Coronary artery (tissue), 2 donors: ENCODE data around the gene OLAH.

Source experiments
- DNase-seq: peaks from one replicate; pipeline ENCODE4 v3.0.0-alpha.2; 2017; ENCODE audit warnings: low spot score
- H3K27ac ChIP-seq, 2 donors: fragments of 200-600 bp; sonication (generic); one replicate each; pipeline ENCODE4 v1.5.1; 2016 to 2019
- H3K4me3 ChIP-seq: fragments of 200-600 bp; sonication (generic); 2 replicates; pipeline ENCODE4 v1.5.1; 2016; ENCODE audit warnings: mild to moderate bottlenecking, moderate library complexity
- TF ChIP-seq, protein P1 (sequence below): fragments of 200-600 bp; sonication (generic); IDR thresholded peaks from one replicate; pipeline ENCODE4 v1.5.1; 2019; ENCODE audit warnings: antibody characterized with exemption

Gene OLAH

DNA sequence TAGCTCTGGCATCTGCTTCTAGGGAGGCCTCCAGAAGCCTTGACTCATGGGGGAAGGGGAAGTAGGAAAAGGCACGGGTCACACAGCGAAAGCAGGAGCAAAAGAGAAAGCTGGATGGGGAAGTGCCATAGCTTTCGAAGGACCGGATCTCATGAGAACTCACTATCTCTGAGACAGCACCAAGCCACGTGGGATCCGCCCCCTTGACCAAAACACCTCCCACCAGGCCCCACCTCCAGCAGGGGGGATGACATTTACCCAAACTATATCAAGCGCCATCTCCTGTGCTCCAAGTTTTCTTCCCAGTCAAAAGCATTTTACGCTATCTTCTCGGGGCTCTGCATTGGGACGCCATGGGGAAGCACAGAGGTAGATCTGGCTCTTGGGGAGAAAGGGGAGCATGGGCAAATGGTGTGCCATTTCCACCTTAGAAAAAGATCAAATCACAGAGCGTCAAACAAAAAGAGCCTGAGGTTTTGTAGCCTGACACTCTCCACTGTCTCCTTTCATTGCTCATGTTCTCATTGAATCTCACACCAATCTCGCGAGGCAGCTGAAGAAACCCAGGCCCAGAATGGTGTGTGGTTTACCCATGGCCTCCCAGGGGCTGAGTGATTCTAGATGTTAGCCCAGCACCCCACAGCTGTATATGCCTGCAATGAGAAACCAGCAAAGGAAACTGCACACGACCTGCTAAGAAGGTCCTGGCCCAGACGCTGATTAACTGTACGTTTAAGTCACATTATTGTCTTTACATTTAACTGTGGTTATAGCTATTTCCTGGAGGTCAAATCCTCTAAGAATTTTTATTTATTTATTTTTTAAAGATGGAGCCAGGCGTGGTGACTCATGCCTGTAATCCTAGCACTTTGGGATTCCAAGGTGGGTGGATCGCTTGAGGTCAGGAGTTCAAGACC, 8.1 kb upstream of the OLAH start:
- Histone ChIP-seq H3K4me3 (no peak overlapping the region), H3K27ac (no peak overlapping the region)
- TF ChIP-seq, protein P1, sequence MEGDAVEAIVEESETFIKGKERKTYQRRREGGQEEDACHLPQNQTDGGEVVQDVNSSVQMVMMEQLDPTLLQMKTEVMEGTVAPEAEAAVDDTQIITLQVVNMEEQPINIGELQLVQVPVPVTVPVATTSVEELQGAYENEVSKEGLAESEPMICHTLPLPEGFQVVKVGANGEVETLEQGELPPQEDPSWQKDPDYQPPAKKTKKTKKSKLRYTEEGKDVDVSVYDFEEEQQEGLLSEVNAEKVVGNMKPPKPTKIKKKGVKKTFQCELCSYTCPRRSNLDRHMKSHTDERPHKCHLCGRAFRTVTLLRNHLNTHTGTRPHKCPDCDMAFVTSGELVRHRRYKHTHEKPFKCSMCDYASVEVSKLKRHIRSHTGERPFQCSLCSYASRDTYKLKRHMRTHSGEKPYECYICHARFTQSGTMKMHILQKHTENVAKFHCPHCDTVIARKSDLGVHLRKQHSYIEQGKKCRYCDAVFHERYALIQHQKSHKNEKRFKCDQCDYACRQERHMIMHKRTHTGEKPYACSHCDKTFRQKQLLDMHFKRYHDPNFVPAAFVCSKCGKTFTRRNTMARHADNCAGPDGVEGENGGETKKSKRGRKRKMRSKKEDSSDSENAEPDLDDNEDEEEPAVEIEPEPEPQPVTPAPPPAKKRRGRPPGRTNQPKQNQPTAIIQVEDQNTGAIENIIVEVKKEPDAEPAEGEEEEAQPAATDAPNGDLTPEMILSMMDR, result no peak
- no peak for DNase-seq

DNA sequence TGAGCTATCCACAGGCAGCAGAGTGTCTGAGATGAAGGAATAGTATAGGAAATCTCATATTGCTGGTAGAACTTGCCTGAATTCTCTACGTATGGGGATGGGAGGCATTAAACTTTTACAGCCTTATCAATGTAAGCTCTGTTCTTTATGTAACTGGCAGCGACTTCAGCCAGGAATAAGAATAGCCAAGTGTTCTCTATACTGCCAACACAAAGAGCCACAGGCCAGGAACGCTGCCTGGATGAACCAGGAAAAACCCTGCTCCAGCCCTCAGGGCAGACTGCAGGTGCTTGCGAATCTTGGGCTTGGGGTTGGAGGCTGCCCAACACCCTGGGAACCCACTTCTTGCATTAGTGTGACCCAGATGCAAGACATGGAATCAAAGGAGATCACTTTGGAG, 6.1 kb upstream of the OLAH start:
- Histone ChIP-seq H3K27ac (no peak overlapping the region), H3K4me3 (no peak overlapping the region)
- TF ChIP-seq, protein P1, result no peak
- no peak for DNase-seq

DNA sequence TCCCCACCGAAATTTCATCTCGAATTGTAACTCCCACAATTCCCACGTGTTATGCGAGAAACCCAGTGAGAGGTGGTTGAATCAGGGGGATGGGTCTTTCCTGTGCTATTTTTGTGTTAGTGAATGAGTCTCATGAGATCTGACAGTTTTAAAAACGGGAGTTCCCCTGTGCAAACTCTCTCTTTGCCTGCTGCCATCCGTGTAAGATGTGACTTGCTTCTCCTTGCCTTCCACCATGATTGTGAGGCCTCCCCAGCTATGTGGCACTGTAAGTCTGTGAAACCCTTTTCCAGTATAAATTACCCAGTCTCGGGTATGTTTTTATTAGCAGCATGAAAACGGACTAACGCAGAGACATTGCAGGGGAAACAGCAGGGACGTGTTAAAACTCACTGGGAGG, 5.3 kb upstream of the OLAH start:
- no peak overlapping the region for H3K27ac ChIP-seq
- no peak overlapping the region for H3K4me3 ChIP-seq
- DNase-seq, result no peak
- TF ChIP-seq, protein P1, result no peak

DNA sequence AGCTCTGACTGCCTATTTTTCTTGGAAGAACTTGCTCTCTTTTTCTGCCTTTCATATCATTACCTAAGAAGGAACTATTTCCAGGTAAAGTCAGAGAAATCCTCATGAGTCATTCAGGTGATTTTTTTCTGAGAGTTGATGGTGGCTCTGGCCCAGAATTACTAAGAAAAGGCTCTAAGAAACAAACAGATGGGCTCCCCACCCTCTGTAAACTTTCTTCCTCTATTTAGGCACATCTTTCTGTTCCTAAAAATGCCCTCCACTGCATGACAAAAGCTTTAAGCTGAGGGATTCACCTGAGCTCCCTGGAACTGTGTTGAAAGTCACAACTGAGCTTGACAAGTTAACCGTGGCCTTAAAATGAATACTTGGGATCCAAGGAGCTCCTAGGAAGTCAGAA, 1.6 kb downstream of the OLAH start:
- no peak for DNase-seq
- Histone ChIP-seq H3K27ac (peak overlapping the region in 1 of 2 donors; percentile 48), H3K4me3 (no peak overlapping the region)
- TF ChIP-seq, protein P1, result no peak

DNA sequence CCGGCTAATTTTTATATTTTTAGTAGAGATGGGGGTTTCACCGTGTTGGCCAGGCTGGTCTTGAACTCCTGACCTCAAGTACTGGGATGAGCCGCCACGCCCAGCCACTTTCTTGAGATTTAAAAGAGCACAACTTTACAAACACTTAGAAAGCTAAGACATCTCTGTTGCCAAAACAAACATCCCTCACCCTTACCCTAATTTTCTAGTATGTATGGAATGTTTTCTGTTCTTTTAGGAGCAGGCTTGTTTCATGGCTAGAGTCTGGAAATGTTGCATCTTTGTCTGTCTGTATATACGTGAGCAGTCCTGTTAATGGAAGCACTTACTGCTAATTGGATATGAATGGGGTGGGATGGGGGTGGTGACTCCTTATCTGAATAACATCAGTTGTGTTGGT, 2.9 kb downstream of the OLAH start:
- peak; percentile 77 for DNase-seq
- TF ChIP-seq, protein P1, result no peak
- Histone ChIP-seq H3K4me3 (peak overlapping the region; percentile 37), H3K27ac (peak overlapping the region; percentile 67 to 76)

DNA sequence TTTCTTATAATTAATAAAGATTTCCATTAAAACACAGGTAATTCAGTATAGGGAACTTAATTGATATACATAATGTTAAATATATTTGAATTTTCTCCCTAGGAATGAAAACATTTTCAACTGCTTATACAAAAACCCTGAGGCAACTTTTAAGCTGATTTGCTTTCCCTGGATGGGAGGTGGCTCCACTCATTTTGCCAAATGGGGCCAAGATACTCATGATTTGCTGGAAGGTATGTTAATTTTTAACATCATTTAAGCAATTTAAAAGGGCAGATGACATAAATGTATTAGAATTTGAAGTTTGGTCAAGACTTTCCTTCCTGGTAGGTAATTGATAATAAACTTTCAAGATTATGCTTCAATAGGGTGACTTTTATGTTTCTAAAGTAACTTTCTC, 5.8 kb downstream of the OLAH start:
- DNase-seq, result no peak
- Histone ChIP-seq H3K4me3 (no peak overlapping the region), H3K27ac (no peak overlapping the region)
- TF ChIP-seq, protein P1, result no peak

DNA sequence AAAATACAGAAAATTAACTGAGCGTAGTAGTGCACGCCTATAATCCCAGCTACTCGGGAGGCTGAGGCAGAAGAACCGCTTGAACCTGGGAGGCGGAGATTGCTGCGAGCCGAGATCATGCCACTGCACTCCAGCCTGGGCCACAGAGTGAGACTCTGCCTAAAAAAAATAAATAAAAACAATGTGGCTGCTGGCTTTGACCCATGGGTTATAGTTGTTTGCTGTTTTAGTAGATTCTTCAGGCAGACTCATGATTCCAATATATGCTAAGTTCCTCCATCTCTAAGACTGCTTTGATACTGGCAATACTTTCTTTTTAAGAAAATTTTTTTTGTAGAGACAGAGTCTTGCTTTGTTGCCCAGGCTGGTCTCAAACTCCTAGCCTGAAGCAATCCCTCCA, 8.4 kb downstream of the OLAH start:
- Histone ChIP-seq H3K27ac (no peak overlapping the region), H3K4me3 (no peak overlapping the region)
- TF ChIP-seq, protein P1, result no peak
- DNase-seq, result no peak
